Measurements from ENCODE around the gene CACNA2D3. TPM values are rescaled to one million over a fixed set of nuclear protein-coding genes. Genes with fewer than 3 reads are reported as not detected.

Gene CACNA2D3
- total RNA-seq, 1 donor from 2014 or later: 1.3 TPM

- TF ChIP-seq CTCF (conservative IDR thresholded peaks at IDR 0.05; ENCODE audit: low read depth, low read length): no peak
- no peak overlapping the region for H3K4me3 ChIP-seq (ENCODE audit: low read depth, low read length)
- DNase-seq (ENCODE audit: low read depth): no peak
Observed at GRCh38 chr3:54259636-54260035, 137.3 kb downstream of the CACNA2D3 start.

GRCh38 chr3:54261141-54261540 is 138.8 kb downstream of the CACNA2D3 start:
- no peak for TF ChIP-seq CTCF (conservative IDR thresholded peaks at IDR 0.05; ENCODE audit: low read depth, low read length)
- H3K4me3 ChIP-seq (ENCODE audit: low read depth, low read length): no peak overlapping the region
- DNase-seq (ENCODE audit: low read depth): no peak

- no peak overlapping the region for H3K4me3 ChIP-seq (ENCODE audit: low read depth, low read length)
- no peak for DNase-seq (ENCODE audit: low read depth)
- TF ChIP-seq CTCF (conservative IDR thresholded peaks at IDR 0.05; ENCODE audit: low read depth, low read length): no peak
Observed at GRCh38 chr3:54262541-54262940, 140.2 kb downstream of the CACNA2D3 start.

GRCh38 chr3:54262946-54263345 is 140.6 kb downstream of the CACNA2D3 start:
- DNase-seq (ENCODE audit: low read depth): no peak
- TF ChIP-seq CTCF (conservative IDR thresholded peaks at IDR 0.05; ENCODE audit: low read depth, low read length): no peak
- no peak overlapping the region for H3K4me3 ChIP-seq (ENCODE audit: low read depth, low read length)

GRCh38 chr3:54264050-54264449 is 141.7 kb downstream of the CACNA2D3 start:
- H3K4me3 ChIP-seq (ENCODE audit: low read depth, low read length): no peak overlapping the region
- no peak for TF ChIP-seq CTCF (conservative IDR thresholded peaks at IDR 0.05; ENCODE audit: low read depth, low read length)
- DNase-seq (ENCODE audit: low read depth): no peak

- H3K4me3 ChIP-seq (ENCODE audit: low read depth, low read length): no peak overlapping the region
- no peak for DNase-seq (ENCODE audit: low read depth)
- no peak for TF ChIP-seq CTCF (conservative IDR thresholded peaks at IDR 0.05; ENCODE audit: low read depth, low read length)
Observed at GRCh38 chr3:54270816-54271526, 148.6 kb downstream of the CACNA2D3 start.

- DNase-seq (ENCODE audit: low read depth): no peak
- no peak for TF ChIP-seq CTCF (conservative IDR thresholded peaks at IDR 0.05; ENCODE audit: low read depth, low read length)
- H3K4me3 ChIP-seq (ENCODE audit: low read depth, low read length): no peak overlapping the region
Observed at GRCh38 chr3:54273791-54274190, 151.4 kb downstream of the CACNA2D3 start.

Data from epithelial cell of proximal tubule (primary cell).